ENCODE data around the gene DPY19L1. TPM values are rescaled to one million over a fixed set of nuclear protein-coding genes. Genes with fewer than 3 reads are reported as not detected.
A peak's percentile ranks its signal among the peaks of the same experiment; 100 is the strongest.
"Not testable (repeated sequence)": the region's sequence is repeated elsewhere in the genome, so short reads cannot be mapped to it uniquely, and the experiment has no call there.

Gene DPY19L1
- total RNA-seq, 1 experiment from 2014 or later = 90.4 TPM

GRCh38 chr7:34912236-34912635, 125.0 kb downstream of the DPY19L1 start:
- TF ChIP-seq, protein P1, sequence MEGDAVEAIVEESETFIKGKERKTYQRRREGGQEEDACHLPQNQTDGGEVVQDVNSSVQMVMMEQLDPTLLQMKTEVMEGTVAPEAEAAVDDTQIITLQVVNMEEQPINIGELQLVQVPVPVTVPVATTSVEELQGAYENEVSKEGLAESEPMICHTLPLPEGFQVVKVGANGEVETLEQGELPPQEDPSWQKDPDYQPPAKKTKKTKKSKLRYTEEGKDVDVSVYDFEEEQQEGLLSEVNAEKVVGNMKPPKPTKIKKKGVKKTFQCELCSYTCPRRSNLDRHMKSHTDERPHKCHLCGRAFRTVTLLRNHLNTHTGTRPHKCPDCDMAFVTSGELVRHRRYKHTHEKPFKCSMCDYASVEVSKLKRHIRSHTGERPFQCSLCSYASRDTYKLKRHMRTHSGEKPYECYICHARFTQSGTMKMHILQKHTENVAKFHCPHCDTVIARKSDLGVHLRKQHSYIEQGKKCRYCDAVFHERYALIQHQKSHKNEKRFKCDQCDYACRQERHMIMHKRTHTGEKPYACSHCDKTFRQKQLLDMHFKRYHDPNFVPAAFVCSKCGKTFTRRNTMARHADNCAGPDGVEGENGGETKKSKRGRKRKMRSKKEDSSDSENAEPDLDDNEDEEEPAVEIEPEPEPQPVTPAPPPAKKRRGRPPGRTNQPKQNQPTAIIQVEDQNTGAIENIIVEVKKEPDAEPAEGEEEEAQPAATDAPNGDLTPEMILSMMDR (IDR thresholded peaks at IDR 0.05; ENCODE audit: unreplicated experiment) = no peak
- intact Hi-C loops (cut with micrococcal nuclease; ENCODE audit: unreplicated experiment) = no loop called here
- peaks cover 6% of the 10 kb centered on the region for H3K9me3 Mint-ChIP-seq (ENCODE audit: low read depth, unreplicated experiment)
- H3K36me3 Mint-ChIP-seq (ENCODE audit: insufficient read depth, unreplicated experiment) = no peaks in the 10 kb centered on the region
- no peaks in the 10 kb centered on the region for H3K27me3 Mint-ChIP-seq (ENCODE audit: unreplicated experiment)
- BruUV-seq (replicated peaks) = no TSS peak
- no peak overlapping the region for H3K27ac Mint-ChIP-seq (ENCODE audit: unreplicated experiment)
- no peak overlapping the region for H3K4me3 Mint-ChIP-seq (ENCODE audit: low read depth, unreplicated experiment)
- CTCF ChIA-PET = no interaction called here
- DNase-seq = no peak
- no peaks in the 10 kb centered on the region for H3K4me1 Mint-ChIP-seq (ENCODE audit: low read depth, unreplicated experiment)

GRCh38 chr7:34906266-34906850, 130.9 kb downstream of the DPY19L1 start:
- H3K4me1 Mint-ChIP-seq (ENCODE audit: low read depth, unreplicated experiment); CTCF ChIA-PET; intact Hi-C loops (cut with micrococcal nuclease; ENCODE audit: unreplicated experiment); H3K27ac Mint-ChIP-seq (ENCODE audit: unreplicated experiment); H3K9me3 Mint-ChIP-seq (ENCODE audit: low read depth, unreplicated experiment); BruUV-seq (replicated peaks); H3K27me3 Mint-ChIP-seq (ENCODE audit: unreplicated experiment); H3K36me3 Mint-ChIP-seq (ENCODE audit: insufficient read depth, unreplicated experiment): not testable (repeated sequence)
- peak overlapping the region; percentile 71 for H3K4me3 Mint-ChIP-seq (ENCODE audit: low read depth, unreplicated experiment)
- peak; percentile 35 for DNase-seq

DNA sequence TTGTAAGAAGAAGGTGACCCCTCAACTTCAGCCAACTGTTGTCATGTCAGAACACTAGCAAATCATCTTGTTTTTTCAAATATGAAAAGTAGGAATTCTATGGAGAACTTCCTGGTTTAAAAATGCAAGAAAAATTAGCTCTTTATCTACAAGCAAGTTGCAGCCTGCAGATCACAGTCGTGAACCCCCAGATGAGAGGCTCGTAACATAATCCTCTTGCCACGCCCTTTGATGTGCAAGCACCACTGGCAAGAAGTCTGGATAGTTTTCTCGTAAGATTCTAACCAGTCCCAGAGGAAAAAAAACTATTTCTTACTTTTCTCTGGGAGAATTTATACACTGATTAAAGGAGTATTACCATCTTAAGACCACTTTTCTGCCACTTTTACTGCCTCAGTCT, 132.3 kb downstream of the DPY19L1 start:
- H3K4me3 Mint-ChIP-seq (ENCODE audit: low read depth, unreplicated experiment) = no peak overlapping the region
- CTCF ChIA-PET = no interaction called here
- no peaks in the 10 kb centered on the region for H3K36me3 Mint-ChIP-seq (ENCODE audit: insufficient read depth, unreplicated experiment)
- H3K27ac Mint-ChIP-seq (ENCODE audit: unreplicated experiment) = no peak overlapping the region
- no TSS peak for BruUV-seq (replicated peaks)
- no peaks in the 10 kb centered on the region for H3K27me3 Mint-ChIP-seq (ENCODE audit: unreplicated experiment)
- intact Hi-C loops (cut with micrococcal nuclease; ENCODE audit: unreplicated experiment) = no loop called here
- TF ChIP-seq, protein P1 (IDR thresholded peaks at IDR 0.05; ENCODE audit: unreplicated experiment) = no peak
- H3K4me1 Mint-ChIP-seq (ENCODE audit: low read depth, unreplicated experiment) = no peaks in the 10 kb centered on the region
- no peak for DNase-seq
- H3K9me3 Mint-ChIP-seq (ENCODE audit: low read depth, unreplicated experiment) = no peaks in the 10 kb centered on the region

DNA sequence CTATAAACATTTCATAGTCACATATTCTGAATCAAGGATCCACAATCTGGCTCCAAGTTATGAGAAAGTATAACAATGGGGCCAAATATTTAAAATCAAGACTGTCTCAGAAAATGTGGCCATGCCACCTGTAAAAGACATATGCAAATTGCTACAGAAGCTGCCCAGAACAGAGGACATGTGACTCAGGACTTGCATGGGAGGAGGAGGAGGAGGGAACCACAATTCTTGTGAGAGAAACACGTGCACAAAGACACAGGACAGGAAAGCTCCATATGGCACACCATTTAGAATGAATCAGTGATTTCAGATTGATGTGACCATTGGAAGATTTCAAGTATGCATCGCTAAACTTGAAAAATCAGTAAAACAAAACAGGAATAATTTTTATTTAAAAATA, 133.4 kb downstream of the DPY19L1 start:
- DNase-seq; H3K4me1 Mint-ChIP-seq (ENCODE audit: low read depth, unreplicated experiment); H3K27ac Mint-ChIP-seq (ENCODE audit: unreplicated experiment); H3K36me3 Mint-ChIP-seq (ENCODE audit: insufficient read depth, unreplicated experiment); H3K9me3 Mint-ChIP-seq (ENCODE audit: low read depth, unreplicated experiment); CTCF ChIA-PET; intact Hi-C loops (cut with micrococcal nuclease; ENCODE audit: unreplicated experiment); H3K27me3 Mint-ChIP-seq (ENCODE audit: unreplicated experiment); BruUV-seq (replicated peaks); H3K4me3 Mint-ChIP-seq (ENCODE audit: low read depth, unreplicated experiment): not testable (repeated sequence)

GRCh38 chr7:34902182-34902581, 135.1 kb downstream of the DPY19L1 start:
- no peak for DNase-seq

More at GRCh38 chr7:34902182-34902581, 135.1 kb downstream of the DPY19L1 start:
- no peaks in the 10 kb centered on the region for H3K36me3 Mint-ChIP-seq (ENCODE audit: insufficient read depth, unreplicated experiment)
- CTCF ChIA-PET = no interaction called here
- H3K9me3 Mint-ChIP-seq (ENCODE audit: low read depth, unreplicated experiment) = peaks cover 5% of the 10 kb centered on the region
- no peaks in the 10 kb centered on the region for H3K4me1 Mint-ChIP-seq (ENCODE audit: low read depth, unreplicated experiment)
- no peak overlapping the region for H3K4me3 Mint-ChIP-seq (ENCODE audit: low read depth, unreplicated experiment)
- H3K27ac Mint-ChIP-seq (ENCODE audit: unreplicated experiment) = no peak overlapping the region
- H3K27me3 Mint-ChIP-seq (ENCODE audit: unreplicated experiment) = no peaks in the 10 kb centered on the region
- TF ChIP-seq, protein P1 (IDR thresholded peaks at IDR 0.05; ENCODE audit: unreplicated experiment) = no peak
- BruUV-seq (replicated peaks) = no TSS peak
- intact Hi-C loops (cut with micrococcal nuclease; ENCODE audit: unreplicated experiment) = no loop called here

All from Calu3 (cell line).